WERI-Rb-1 (cell line): Measurements from ENCODE around the gene FDX1.
"Not testable (repeated sequence)": the region's sequence is repeated elsewhere in the genome, so short reads cannot be mapped to it uniquely, and the experiment has no call there.

Experiments
- DNase-seq: peaks from one replicate; pipeline ENCODE4 v3.0.0-alpha.2; 2020
- H3K27ac ChIP-seq: fragments of 250-450 bp; sonication (Bioruptor Pico); 2 replicates; pipeline ENCODE4 v1.5.1; 2020; ENCODE audit warnings: mild to moderate bottlenecking, moderate library complexity
- H3K27me3 ChIP-seq: fragments of 250-450 bp; sonication (Bioruptor Pico); 2 replicates; pipeline ENCODE4 v1.5.1; 2021; ENCODE audit warnings: mild to moderate bottlenecking, low read depth, moderate library complexity; ENCODE audit not compliant: insufficient read depth, severe bottlenecking
- H3K36me3 ChIP-seq: fragments of 250-450 bp; sonication (Bioruptor Pico); 2 replicates; pipeline ENCODE4 v1.5.1; 2020; ENCODE audit warnings: mild to moderate bottlenecking, moderate library complexity
- H3K4me3 ChIP-seq: 2 replicates; pipeline ENCODE4 v1.5.1; 2011; ENCODE audit warnings: low read depth, mild to moderate bottlenecking, control low read depth, low read length
- H3K9me3 ChIP-seq: fragments of 250-450 bp; sonication (Bioruptor Pico); 2 replicates; pipeline ENCODE4 v1.5.1; 2021; ENCODE audit warnings: mild to moderate bottlenecking, moderate library complexity; ENCODE audit not compliant: severe bottlenecking
- TF ChIP-seq, protein P1 (sequence below): IDR thresholded peaks from 2 replicates; pipeline ENCODE4 v1.5.1; 2011; ENCODE audit warnings: low read depth, mild to moderate bottlenecking, control low read depth, inconsistent platforms, low read length

The FDX1 gene

DNA sequence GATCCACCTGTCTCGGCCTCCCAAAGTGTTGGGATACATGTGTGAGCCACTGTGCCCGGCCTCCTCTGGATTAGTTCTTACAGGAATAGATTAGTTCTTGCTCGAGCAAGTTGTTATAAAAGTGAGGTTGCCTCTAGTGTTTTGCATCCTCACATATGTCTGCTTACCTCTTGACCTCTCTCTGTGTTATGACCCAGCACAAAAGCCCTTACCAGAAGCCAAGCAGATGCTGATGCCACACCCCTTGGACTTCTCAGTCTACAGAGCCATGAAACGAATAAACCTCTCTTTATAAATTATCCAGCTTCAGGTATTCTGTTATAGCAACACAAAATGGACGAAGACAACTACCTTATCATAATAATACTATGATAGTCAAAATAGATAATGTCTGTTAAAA is 22.4 kb upstream of the FDX1 start:
- H3K4me3 ChIP-seq, result no peak overlapping the region
- no peak for DNase-seq
- no peaks in the 10 kb centered on the region for H3K27me3 ChIP-seq
- no peak overlapping the region for H3K27ac ChIP-seq
- TF ChIP-seq, protein P1, sequence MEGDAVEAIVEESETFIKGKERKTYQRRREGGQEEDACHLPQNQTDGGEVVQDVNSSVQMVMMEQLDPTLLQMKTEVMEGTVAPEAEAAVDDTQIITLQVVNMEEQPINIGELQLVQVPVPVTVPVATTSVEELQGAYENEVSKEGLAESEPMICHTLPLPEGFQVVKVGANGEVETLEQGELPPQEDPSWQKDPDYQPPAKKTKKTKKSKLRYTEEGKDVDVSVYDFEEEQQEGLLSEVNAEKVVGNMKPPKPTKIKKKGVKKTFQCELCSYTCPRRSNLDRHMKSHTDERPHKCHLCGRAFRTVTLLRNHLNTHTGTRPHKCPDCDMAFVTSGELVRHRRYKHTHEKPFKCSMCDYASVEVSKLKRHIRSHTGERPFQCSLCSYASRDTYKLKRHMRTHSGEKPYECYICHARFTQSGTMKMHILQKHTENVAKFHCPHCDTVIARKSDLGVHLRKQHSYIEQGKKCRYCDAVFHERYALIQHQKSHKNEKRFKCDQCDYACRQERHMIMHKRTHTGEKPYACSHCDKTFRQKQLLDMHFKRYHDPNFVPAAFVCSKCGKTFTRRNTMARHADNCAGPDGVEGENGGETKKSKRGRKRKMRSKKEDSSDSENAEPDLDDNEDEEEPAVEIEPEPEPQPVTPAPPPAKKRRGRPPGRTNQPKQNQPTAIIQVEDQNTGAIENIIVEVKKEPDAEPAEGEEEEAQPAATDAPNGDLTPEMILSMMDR, result no peak
- peaks cover 5% of the 10 kb centered on the region for H3K9me3 ChIP-seq
- no peaks in the 10 kb centered on the region for H3K36me3 ChIP-seq

DNA sequence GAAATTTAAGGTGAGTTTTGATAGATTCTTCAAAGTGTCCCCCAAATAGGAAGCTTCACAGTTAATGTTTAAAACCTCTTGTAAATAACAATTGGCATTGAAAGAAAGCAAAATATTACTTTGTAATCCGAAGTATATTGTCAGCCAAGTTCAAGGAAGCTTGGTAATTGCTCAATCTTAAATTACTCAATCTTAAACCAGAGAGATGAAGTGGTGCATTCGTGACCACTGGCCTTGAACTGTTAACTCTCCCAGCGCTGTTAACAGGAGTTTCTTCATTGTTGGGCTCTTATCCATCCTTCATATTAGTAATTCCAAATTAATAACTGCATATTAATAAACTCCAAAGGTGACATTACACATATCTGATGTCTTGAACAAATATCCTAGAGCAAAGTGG is 20.6 kb upstream of the FDX1 start:
- TF ChIP-seq, protein P1, result no peak
- Histone ChIP-seq H3K27ac (no peak overlapping the region), H3K36me3 (no peaks in the 10 kb centered on the region), H3K4me3 (no peak overlapping the region), H3K9me3 (peaks cover 5% of the 10 kb centered on the region), H3K27me3 (no peaks in the 10 kb centered on the region)
- DNase-seq, result no peak

DNA sequence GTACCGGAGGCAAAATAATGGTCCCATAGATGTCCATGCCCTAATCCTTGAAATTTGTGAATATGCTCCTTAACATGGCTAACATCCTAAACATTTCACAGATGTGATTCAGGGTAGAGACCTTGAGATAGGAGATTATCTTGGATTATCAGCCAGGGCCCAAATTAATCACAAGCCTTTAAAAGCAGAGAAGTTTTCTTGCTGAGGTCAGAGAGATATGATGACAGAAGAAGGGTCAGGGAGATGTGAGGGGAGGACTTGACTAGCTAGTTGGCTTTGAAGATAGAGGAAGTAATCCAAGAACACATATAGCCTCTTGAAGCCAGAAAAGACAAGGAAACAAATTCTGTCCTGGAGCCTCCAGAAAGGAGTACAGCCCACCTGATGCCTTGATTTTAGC is 19.1 kb upstream of the FDX1 start:
- Histone ChIP-seq H3K27me3 (no peaks in the 10 kb centered on the region), H3K27ac (no peak overlapping the region), H3K9me3 (peaks cover 5% of the 10 kb centered on the region), H3K4me3 (no peak overlapping the region), H3K36me3 (no peaks in the 10 kb centered on the region)
- TF ChIP-seq, protein P1, result no peak
- no peak for DNase-seq

- no peaks in the 10 kb centered on the region for H3K27me3 ChIP-seq
- H3K9me3 ChIP-seq, result no peaks in the 10 kb centered on the region
- no peak overlapping the region for H3K4me3 ChIP-seq
- no peak for DNase-seq
- TF ChIP-seq, protein P1, result no peak
- no peaks in the 10 kb centered on the region for H3K36me3 ChIP-seq
- H3K27ac ChIP-seq, result no peak overlapping the region
Measured at GRCh38 chr11:110415081-110415480, 14.7 kb upstream of the FDX1 start.

- not testable (repeated sequence) for H3K4me3 ChIP-seq, H3K36me3 ChIP-seq, H3K27me3 ChIP-seq, H3K27ac ChIP-seq, DNase-seq
- H3K9me3 ChIP-seq, result peaks cover 11% of the 10 kb centered on the region
Measured at GRCh38 chr11:110421658-110422057, 8.1 kb upstream of the FDX1 start.

DNA sequence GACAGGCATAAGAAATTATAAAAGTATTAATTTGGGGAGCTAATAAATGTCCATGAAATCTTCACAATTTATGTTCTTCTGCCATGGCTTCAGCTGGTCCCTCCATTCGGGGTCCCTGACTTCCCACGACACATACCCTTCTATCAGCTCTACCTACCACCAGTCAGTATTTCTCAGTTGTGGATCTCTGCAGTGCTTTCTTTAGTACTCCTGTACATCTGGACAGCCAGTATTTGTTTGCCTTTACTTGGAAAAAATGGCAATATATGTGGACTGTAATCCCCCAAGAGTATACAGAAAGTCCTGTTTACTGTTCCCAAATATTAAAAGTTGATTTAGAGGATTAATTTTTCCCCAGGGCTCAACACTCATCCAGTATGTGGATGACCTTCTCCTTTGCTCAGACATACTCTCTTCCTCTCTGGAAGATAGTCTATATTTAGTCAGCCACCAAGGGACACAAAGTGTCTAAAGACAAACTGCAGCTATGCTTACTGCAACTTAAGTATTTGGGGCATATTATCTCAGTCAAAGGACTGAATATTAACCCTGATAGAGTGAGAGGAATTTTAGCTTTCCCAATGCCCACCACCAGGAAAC is 7.3 kb upstream of the FDX1 start:
- Histone ChIP-seq H3K27ac (no peak overlapping the region), H3K27me3 (no peaks in the 10 kb centered on the region), H3K9me3 (peaks cover 11% of the 10 kb centered on the region), H3K4me3 (no peak overlapping the region), H3K36me3 (no peaks in the 10 kb centered on the region)
- DNase-seq, result no peak
- TF ChIP-seq, protein P1, result no peak
